NCI-H2227 treated with DMSO at 0.1 percent for 48 hours (cell line): ENCODE results near the gene PLCG1.
"Not testable (repeated sequence)": the region's sequence is repeated elsewhere in the genome, so short reads cannot be mapped to it uniquely, and the experiment has no call there.

Source experiments
- DNase-seq: peaks from one replicate; lab custom pipeline; 2025; lab: John Stamatoyannopoulos, UW

The PLCG1 gene

GRCh38 chr20:41136680-41137613 is at the start of gene PLCG1:
Gene PLCG1, plus strand, starts transcription at chr20:41137543. Its CDS starts 99 bp downstream, at chr20:41137642.
- peak; percentile 69 for DNase-seq

- DNase-seq = no peak
Observed at GRCh38 chr20:41087777-41088176, 49.6 kb upstream of the PLCG1 start.

GRCh38 chr20:41089555-41089954 is 47.8 kb upstream of the PLCG1 start:
- no peak for DNase-seq

GRCh38 chr20:41091927-41092326 is 45.4 kb upstream of the PLCG1 start:
- DNase-seq = no peak

- DNase-seq = no peak
Observed at GRCh38 chr20:41094353-41095055, 42.8 kb upstream of the PLCG1 start.

- DNase-seq = peak; percentile 62
Observed at GRCh38 chr20:41095110-41095969, 42.0 kb upstream of the PLCG1 start.

GRCh38 chr20:41098703-41099250 is 38.6 kb upstream of the PLCG1 start:
- DNase-seq = no peak

GRCh38 chr20:41100001-41100480 is 37.3 kb upstream of the PLCG1 start:
- no peak for DNase-seq

- DNase-seq = no peak
Observed at GRCh38 chr20:41101660-41102059, 35.7 kb upstream of the PLCG1 start.

GRCh38 chr20:41108531-41108930 is 28.8 kb upstream of the PLCG1 start:
- DNase-seq = no peak

GRCh38 chr20:41110012-41110411 is 27.3 kb upstream of the PLCG1 start:
- DNase-seq = no peak

GRCh38 chr20:41110930-41111577 is 26.3 kb upstream of the PLCG1 start:
- no peak for DNase-seq

GRCh38 chr20:41111578-41111951 is 25.8 kb upstream of the PLCG1 start:
- peak; percentile 92 for DNase-seq

GRCh38 chr20:41116282-41116956 is 20.9 kb upstream of the PLCG1 start:
- DNase-seq = no peak

- DNase-seq = not testable (repeated sequence)
Observed at GRCh38 chr20:41118159-41118558, 19.2 kb upstream of the PLCG1 start.

- DNase-seq = no peak
Observed at GRCh38 chr20:41118632-41119031, 18.7 kb upstream of the PLCG1 start.

- no peak for DNase-seq
Observed at GRCh38 chr20:41119614-41120561, 17.5 kb upstream of the PLCG1 start.

- no peak for DNase-seq
Observed at GRCh38 chr20:41121399-41121798, 15.9 kb upstream of the PLCG1 start.

- DNase-seq = no peak
Observed at GRCh38 chr20:41123631-41124030, 13.7 kb upstream of the PLCG1 start.
